GM18517 (cell line): ENCODE results near the gene PIGP.
"Not testable (repeated sequence)": the region's sequence is repeated elsewhere in the genome, so short reads cannot be mapped to it uniquely, and the experiment has no call there.

Source experiments
- ATAC-seq: cut with Tn5 transposase; IDR thresholded peaks from one replicate; pipeline ENCODE4 v1.9.1; 2021; ENCODE audit warnings: mild to moderate bottlenecking, moderate library complexity; ENCODE audit not compliant: unreplicated experiment

Gene PIGP

GRCh38 chr21:37045149-37045548 is 27.7 kb downstream of the PIGP start:
- ATAC-seq: no peak

DNA sequence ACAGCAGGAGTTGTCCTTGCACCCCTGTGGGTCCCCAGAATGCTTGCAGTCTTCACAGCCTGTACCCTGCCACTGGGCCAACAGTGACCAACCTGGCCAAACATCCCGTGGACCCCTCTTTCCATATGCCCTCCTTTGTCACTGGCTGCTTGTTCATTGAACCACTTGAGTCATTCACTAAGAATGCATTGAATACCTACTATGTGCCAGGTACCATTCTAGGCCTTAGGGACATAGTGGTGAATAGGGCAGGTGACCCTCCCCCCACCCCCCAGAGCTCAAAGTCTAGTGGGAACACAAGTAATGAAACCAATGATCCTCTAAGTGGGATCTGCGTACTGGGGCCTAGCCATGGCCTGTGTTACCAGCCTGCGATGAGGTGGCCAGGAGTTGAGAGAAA is 28.2 kb downstream of the PIGP start:
- ATAC-seq: no peak

GRCh38 chr21:37043818-37044217 is 29.1 kb downstream of the PIGP start:
- ATAC-seq: no peak

DNA sequence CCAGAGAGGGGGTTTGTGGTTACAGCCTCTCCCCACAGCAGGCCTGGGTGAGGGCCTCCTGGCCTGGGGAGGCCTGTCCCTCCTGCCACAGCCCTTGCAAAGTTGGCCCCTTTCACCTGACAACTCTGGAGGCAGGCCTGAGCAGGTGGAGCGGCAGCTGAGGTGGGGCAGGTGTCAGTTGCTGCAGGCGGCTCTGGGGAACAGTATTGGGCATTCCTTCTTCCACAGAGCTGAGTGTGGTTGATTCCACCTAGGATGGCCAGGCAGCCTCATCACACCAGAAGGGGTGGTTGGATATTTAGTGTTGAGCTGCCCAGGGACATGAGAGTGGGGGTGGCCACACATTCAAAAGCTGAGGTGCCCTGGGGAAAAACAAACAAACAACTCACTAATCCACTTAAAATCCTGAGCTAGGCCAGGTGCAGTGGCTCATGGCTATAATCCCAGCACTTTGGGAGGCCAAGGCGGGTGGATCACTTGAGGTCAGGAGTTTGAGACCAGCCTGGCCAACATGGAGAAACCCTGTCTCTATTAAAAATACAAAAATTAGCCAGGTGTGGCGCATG is 31.1 kb downstream of the PIGP start:
- no peak for ATAC-seq

DNA sequence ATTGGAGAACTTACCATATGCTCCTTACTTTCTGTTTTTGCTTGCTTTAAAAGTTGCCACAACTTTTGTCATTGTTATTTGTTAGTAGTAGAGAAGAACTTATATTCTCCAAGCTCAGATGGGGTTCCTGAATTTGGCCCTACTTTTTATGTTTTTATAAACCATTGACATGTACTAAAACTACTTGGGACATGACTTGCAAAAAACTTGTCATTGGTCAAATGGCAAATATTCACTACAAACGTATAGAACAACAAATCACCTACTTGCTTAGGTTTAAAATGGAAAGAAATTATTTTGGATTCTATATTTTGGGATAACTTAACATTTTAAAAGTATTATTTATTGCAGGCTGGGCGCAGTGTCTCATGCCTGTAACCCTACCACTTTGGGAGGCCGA is 32.7 kb downstream of the PIGP start:
- ATAC-seq: no peak

- ATAC-seq: no peak
These were observed 33.3 kb downstream of the PIGP start for GRCh38 chr21:37039411-37040075.

- ATAC-seq: no peak
These were observed 36.7 kb downstream of the PIGP start for GRCh38 chr21:37036177-37036576.

GRCh38 chr21:37034394-37034793 is 38.5 kb downstream of the PIGP start:
- ATAC-seq: not testable (repeated sequence)

DNA sequence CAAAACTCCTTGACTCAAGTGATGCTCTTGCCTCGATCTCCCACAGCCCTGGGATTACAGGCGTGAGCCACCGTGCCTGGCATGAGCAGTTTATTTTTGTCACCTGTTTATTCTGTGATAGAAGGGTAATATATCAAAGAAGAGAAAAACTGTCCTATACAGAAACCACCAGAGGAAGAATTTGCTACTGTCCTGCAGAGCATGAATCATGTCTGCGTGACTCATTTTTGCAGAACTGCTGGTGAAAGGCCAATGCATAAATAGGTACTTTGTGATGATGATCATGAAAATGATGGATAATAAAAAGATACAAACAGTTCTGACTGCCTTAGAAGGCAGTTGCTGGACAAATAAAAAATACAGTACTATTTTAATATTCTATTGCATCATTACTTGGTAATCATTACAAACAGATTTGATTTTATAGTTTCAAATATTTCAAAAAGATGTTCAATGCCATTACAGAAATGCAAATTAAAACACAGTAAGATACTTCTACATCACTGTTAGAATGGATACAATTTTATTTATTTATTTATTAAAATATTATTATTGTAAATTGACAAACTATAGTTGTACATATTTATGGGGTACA is 39.9 kb downstream of the PIGP start:
- no peak for ATAC-seq

DNA sequence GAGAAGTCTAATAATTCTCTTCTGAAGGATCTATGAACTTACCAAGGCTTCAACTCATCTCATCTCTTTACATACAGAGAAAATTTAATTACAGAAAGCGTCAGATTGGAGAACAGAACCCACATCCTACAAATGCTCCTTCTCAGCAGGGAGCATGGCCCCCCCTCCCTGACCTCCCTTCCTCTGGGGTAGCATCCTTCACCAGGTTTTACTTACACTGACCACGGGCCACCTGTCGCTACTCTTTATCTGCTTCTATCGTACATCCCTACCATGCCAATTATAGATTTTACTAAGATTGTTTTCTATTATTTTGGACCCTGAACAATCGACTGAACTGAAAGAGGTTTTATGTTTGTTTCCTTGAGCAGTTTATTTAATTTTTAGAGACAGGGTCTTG is 40.6 kb downstream of the PIGP start:
- ATAC-seq: no peak

DNA sequence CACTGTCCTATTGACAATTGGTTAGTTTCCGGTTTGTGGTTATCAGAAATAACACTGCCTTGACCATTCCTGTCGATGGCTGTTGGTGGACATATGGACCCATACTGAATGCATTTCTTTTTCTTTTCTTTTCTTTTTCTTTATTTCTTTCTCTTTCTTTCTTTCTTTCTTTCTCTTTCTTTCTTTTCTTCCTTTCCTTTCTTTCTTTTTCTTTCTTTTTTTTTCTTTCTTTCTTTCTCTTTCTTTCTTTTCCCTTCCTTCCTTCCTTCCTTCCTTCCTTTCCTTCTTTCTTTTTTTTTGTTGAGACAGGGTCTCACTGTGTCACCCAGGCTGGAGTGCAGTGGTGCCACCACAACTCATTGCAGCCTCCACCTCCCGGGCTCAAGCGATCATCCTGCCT is 42.0 kb downstream of the PIGP start:
- no peak for ATAC-seq

DNA sequence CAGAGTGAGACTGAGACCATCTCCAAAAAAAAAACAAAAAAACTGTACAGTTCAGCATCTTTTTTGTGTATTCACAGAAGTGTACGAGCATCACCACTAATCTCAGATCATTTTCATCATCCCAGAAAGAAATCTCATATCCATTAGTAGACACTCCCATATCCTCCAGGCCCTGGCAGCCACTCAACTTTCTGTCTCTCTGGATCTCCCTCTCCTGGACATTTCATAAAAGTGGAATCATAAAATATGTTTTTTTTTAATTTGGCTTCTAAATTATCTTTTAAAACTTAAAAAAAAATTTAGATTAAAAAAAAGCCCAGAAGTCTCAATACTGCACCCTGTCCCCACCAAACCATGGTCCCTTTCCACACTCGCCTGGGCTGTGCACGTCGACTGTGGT is 44.3 kb downstream of the PIGP start:
- ATAC-seq: no peak

DNA sequence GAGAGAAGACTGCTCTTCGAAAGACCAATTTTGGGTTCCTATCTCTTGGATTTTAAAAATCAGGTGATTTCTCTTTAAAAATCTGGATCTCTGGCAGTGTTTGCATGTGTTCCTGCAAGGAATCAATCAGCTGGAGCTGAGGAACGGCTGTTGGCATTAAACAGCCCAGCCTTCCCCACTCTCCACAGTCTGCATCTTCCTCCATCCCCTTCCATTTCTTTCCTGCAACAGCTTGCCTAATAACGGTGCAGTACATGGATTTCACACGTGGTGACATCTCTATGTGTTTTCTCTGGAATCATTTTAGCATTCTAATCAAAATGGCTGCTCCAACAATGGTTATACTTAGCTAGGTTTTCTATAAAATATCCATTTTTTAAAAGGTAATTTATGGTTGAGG is 46.4 kb downstream of the PIGP start:
- no peak for ATAC-seq

DNA sequence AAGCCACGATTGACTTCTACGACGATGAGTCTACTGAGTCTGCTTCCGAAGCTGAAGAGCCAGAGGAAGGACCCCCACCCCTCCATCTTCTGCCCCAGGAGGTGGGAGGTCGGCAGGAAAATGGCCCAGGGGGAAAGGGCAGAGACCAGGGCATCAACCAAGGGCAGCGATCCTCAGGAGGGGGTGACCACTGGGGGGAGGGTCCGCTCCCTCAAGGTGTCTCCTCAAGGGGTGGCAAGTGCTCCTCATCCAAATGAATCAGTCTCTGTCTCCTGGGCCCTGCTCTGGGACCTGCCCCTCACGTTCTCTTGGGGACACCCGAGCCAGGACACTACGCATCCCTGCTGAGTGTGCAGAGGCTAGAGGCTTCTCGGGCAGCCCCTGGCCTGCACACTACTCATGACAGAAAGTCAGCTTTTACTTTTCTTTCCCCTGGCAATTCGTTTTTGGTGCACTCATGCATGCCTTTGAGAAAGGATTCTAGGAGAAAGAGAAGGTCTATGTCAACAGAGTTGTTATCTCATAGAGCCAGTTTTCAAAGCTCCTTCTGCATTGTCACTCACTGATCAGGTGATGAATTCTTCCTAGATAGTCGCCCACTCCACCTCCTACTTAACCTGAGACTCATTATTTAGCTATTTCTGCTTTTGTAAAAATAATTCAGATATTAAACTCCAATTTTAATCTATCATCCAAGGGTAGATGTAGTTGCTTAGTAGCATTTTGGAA is 54.8 kb downstream of the PIGP start:
- ATAC-seq: no peak
